Activated naive CD4-positive, alpha-beta T cell treated with anti-CD3 and anti-CD28 coated beads, Interleukin-2, amount 10 ng/mL, durations not matched to agents 5 hours and 36 hours (primary cell): ENCODE data around the gene SH3PXD2B. TPM values are rescaled to one million over a fixed set of nuclear protein-coding genes. Genes with fewer than 3 reads are reported as not detected.

ENCODE experiments used
- total RNA-seq, 2 experiments: library from RNA; stranded (reverse); gene quantifications; one replicate each; pipeline ENCODE4 v1.2.3, GENCODE V29; 2021

The SH3PXD2B gene
- total RNA-seq = under 1 TPM; 0.33 to 0.51 TPM

GRCh38 chr5:172454358-172455086 lies at the start of gene SH3PXD2B:
Gene SH3PXD2B, minus strand, starts transcription at chr5:172454525. Its CDS starts 173 bp downstream, at chr5:172454352.

GRCh38 chr5:172283020-172283861 lies 171.1 kb downstream of the SH3PXD2B start, which contains the start of gene UBTD2:
Gene UBTD2, minus strand, starts transcription at chr5:172283764. Its CDS starts 99 bp downstream, at chr5:172283665.

Other genes with a start within 250 kb of the SH3PXD2B start
- 1 to 10 TPM; 9.3 to 9.9 TPM for gene UBTD2, start 170.8 kb downstream of the SH3PXD2B start, total RNA-seq
- 1 to 10 TPM; 6.8 to 6.9 TPM for gene NEURL1B, start 186.7 kb upstream of the SH3PXD2B start, total RNA-seq